K562 (cell line): ENCODE results near the gene U2AF1L4. TPM values are rescaled to one million over a fixed set of nuclear protein-coding genes. Genes with fewer than 3 reads are reported as not detected.

Experiments
- HDAC3 ChIP-seq: fragments of 450-650 bp; IDR thresholded peaks from 2 replicates; pipeline ENCODE4 v1.6.1; 2018; ENCODE audit warnings: borderline replicate concordance, mild to moderate bottlenecking, moderate library complexity; ENCODE audit not compliant: partially characterized antibody
- SIRT6 ChIP-seq: IDR thresholded peaks from one replicate; pipeline ENCODE4 v1.6.1; 2012; ENCODE audit warnings: low read depth, mild to moderate bottlenecking, control low read depth, inconsistent platforms, low read length, moderate library complexity
- SRSF9 ChIP-seq: fragments of 200-400 bp; formaldehyde crosslinking; IDR thresholded peaks from 2 replicates; pipeline ENCODE4 v1.6.1; 2017; ENCODE audit warnings: low read depth, low read length, borderline replicate concordance
- ZNF12 ChIP-seq: sonication (generic); formaldehyde crosslinking; IDR thresholded peaks from 2 replicates; pipeline ENCODE4 v1.4.0; 2020; ENCODE audit warnings: mild to moderate bottlenecking, missing genetic modification reagents
- polyA plus RNA-seq, 8 experiments: library from polyadenylated mRNA; depleted of rRNA in 4 of 8; stranded (reverse) in 5 of 8; unstranded in 3 of 8; fragments of >200 nt; fragmentation: Nextera tagmentation in 2 of 8; fragmentation: Illumina TruSeq in 1 of 8; extraction: Ambion mirVana in 2 of 8; extraction: Trizol in 1 of 8; gene quantifications; 2 replicates each; pipeline versions ENCODE4 v1.2.1 to v1.2.3, GENCODE V29; 2011 to 2014; ENCODE audit warnings: inconsistent platforms in 1 of 8, missing spikeins in 1 of 8
- total RNA-seq, 7 experiments: library from RNA; depleted of rRNA in 6 of 7; stranded (reverse); fragments of >200 nt in 6 of 7; fragmentation: Illumina TruSeq in 2 of 7; extraction: Trizol in 2 of 7; gene quantifications; 2 replicates each; pipeline versions ENCODE4 v1.2.1 to v1.2.3, GENCODE V29; 2011 to 2021; ENCODE audit warnings: low replicate concordance in 1 of 7
- TF ChIP-seq, protein P1 (sequence below), 2 experiments: fragments of 450-650 bp in 1 of 2; sonication (generic) in 1 of 2; formaldehyde crosslinking in 1 of 2; IDR thresholded peaks; 2 replicates each; pipeline versions ENCODE4 v1.7.1 to v1.9.0; 2016 to 2022; ENCODE audit warnings: inconsistent platforms in 1 of 2, mild to moderate bottlenecking in 1 of 2, missing genetic modification reagents in 1 of 2
- TF ChIP-seq, protein P2 (sequence below), 2 experiments: fragments of 450-650 bp; IDR thresholded peaks; 2 replicates each; pipeline ENCODE4 v1.6.1; 2016; ENCODE audit warnings: mild to moderate bottlenecking in 2 of 2, borderline replicate concordance in 1 of 2, low read depth in 1 of 2, moderate library complexity in 1 of 2

The U2AF1L4 gene
- total and polyA plus RNA-seq, 9 of the 15 experiments (the other 6 are each of a cell fraction or from before 2014, with no cell fraction given) = 8.4 to 19.5 (median 12.6) TPM

DNA sequence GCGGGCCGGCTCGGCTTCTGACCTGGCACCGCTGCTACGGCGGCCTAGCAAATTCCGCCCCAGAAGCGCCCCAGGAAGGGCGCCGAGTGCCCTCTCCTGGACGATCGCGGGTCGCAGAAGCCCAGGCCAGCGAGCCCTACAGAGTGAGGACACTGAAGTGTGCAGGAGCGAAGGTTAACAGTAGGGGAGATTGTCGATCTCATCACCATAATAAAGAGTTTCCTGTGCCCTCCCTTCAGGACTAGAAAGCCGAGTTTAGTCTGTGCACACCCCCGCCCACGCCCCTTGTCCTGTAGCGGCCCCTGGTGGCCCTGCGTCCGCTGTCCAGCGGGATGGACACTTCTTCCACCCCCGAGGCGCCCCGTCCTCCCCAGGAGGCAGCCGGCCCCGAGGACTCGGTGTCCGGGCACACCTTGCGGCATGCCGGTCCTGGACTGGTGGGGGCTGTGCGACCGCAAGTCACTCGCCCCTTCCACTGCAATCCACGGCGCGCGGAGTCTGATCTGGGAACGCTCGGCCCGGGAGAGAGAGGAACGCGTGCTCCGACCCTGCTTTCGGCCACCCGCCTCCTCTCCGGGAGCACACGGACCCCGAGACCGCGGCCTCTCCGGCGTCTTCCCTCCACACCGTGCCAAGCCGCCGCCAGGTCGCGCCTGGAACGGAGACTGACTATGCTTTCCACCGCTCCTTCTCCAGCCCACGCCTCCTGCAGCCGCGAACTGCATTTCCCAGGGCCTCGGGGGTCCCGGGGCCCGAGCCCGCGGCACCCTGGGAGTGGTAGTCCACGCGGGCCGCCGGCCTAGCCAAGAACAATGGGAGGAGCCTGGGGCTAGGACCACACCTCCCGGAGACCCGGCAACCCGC, 28.2 kb downstream of the U2AF1L4 start (continued):
- TF ChIP-seq, protein P1, sequence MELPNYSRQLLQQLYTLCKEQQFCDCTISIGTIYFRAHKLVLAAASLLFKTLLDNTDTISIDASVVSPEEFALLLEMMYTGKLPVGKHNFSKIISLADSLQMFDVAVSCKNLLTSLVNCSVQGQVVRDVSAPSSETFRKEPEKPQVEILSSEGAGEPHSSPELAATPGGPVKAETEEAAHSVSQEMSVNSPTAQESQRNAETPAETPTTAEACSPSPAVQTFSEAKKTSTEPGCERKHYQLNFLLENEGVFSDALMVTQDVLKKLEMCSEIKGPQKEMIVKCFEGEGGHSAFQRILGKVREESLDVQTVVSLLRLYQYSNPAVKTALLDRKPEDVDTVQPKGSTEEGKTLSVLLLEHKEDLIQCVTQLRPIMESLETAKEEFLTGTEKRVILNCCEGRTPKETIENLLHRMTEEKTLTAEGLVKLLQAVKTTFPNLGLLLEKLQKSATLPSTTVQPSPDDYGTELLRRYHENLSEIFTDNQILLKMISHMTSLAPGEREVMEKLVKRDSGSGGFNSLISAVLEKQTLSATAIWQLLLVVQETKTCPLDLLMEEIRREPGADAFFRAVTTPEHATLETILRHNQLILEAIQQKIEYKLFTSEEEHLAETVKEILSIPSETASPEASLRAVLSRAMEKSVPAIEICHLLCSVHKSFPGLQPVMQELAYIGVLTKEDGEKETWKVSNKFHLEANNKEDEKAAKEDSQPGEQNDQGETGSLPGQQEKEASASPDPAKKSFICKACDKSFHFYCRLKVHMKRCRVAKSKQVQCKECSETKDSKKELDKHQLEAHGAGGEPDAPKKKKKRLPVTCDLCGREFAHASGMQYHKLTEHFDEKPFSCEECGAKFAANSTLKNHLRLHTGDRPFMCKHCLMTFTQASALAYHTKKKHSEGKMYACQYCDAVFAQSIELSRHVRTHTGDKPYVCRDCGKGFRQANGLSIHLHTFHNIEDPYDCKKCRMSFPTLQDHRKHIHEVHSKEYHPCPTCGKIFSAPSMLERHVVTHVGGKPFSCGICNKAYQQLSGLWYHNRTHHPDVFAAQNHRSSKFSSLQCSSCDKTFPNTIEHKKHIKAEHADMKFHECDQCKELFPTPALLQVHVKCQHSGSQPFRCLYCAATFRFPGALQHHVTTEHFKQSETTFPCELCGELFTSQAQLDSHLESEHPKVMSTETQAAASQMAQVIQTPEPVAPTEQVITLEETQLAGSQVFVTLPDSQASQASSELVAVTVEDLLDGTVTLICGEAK (IDR thresholded peaks at IDR 0.05) = peak; percentile 85
- TF ChIP-seq, protein P1 (CRISPR knock-in tag; IDR thresholded peaks at IDR 0.05) = no peak
- TF ChIP-seq SIRT6 (no peak), ZNF12 (0 out of 2 replicates have a peak, but pooled peaks have one; percentile 38), SRSF9 (no peak), HDAC3 (no peak)
- TF ChIP-seq, protein P2, sequence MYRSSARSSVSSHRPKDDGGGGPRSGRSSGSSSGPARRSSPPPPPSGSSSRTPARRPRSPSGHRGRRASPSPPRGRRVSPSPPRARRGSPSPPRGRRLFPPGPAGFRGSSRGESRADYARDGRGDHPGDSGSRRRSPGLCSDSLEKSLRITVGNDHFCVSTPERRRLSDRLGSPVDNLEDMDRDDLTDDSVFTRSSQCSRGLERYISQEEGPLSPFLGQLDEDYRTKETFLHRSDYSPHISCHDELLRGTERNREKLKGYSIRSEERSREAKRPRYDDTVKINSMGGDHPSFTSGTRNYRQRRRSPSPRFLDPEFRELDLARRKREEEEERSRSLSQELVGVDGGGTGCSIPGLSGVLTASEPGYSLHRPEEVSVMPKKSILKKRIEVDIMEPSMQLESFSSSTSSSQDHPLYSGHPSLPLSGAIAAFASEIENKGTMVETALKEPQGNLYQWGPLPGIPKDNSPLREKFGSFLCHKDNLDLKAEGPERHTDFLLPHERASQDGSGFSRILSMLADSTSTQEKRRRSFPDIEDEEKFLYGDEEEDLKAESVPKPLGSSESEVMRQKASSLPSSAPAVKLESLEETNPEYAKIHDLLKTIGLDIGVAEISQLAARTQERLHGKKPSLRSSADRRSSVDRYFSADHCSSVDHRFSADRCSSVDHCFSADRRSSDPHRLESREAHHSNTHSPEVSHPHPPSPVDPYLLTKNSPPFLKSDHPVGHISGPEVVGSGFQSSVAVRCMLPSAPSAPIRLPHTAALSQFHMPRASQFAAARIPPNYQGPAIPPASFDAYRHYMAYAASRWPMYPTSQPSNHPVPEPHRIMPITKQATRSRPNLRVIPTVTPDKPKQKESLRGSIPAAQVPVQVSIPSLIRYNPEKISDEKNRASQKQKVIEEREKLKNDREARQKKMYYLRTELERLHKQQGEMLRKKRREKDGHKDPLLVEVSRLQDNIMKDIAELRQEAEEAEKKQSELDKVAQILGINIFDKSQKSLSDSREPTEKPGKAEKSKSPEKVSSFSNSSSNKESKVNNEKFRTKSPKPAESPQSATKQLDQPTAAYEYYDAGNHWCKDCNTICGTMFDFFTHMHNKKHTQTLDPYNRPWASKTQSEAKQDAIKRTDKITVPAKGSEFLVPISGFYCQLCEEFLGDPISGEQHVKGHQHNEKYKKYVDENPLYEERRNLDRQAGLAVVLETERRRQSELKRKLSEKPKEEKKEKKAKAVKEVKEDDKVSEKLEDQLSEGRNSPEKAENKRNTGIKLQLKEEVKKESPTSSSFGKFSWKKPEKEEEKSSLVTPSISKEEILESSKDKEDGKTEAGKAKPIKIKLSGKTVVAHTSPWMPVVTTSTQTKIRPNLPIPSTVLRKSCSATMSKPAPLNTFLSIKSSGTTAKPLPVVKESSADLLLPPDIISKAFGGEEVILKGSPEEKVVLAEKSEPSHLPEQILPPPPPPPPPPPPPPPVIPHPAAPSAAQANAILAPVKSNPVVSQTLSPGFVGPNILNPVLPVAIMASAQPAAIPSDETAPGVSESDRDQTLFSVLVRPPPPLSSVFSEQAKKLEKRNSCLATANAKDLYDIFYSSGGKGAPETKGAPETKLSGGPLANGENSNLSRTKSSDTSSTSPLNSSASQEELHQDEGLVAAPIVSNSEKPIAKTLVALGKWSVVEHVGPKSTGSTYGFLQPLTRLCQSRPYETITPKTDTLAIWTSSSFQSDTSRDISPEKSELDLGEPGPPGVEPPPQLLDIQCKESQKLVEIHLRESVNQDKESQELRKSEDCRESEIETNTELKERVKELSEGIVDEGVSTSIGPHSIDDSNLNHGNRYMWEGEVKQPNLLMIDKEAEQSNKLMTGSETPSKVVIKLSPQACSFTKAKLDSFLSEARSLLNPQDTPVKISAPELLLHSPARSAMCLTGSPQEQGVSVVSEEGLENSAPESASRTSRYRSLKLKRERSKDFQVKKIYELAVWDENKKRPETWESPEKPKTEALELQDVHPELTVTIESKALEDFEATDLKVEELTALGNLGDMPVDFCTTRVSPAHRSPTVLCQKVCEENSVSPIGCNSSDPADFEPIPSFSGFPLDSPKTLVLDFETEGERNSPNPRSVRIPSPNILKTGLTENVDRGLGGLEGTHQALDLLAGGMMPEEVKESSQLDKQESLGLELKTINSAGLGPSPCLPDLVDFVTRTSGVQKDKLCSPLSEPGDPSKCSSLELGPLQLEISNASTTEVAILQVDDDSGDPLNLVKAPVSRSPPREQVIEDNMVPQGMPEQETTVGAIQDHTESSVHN (IDR thresholded peaks at IDR 0.05; ENCODE audit: borderline replicate concordance in 1 of 2, low read depth in 1 of 2) = no peak
